ENCODE measurements around the gene ACTN1. TPM values are rescaled to one million over a fixed set of nuclear protein-coding genes. Genes with fewer than 3 reads are reported as not detected.
"Not testable (repeated sequence)": the region's sequence is repeated elsewhere in the genome, so short reads cannot be mapped to it uniquely, and the experiment has no call there.

Gene ACTN1
- total RNA-seq, 2 experiments from 2014 or later = 51.4 to 56.1 TPM

DNA sequence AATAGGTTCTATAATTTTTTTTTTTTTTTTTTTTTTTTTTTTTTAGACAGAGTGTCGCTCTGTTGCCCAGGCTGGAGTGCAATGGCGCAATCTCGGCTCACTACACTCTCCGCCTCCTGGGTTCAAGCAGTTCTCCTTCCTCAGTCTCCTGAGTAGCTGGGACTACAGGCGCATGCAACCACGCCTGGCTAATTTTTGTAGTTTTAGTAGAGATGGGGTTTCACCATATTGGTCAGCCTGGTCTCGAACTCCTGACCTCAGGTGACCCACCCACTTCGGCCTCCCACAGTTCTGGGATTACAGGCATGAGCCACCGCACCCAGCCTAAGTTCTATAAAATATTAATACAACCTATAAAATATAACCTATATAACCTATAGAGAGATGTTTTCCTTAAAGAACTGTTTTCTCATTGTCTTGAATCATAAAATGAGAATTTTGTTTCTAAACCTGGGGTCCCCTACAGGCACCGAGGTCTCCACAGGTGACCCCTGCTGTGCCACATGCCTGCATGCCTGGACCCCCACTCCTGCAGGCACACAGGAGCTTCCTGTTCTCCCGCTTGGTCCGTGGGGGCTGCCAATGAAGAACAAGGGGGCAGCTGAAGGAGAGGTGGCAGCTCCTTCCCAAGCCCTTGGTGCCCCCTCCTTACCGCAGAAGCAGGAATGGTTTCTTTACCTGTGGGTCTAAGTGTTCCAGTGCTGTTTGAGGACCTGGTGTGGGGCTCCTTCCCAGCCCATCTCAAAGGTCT lies 115.3 kb downstream of the ACTN1 start:
- H3K4me3 Mint-ChIP-seq = no peak overlapping the region
- H3K27me3 Mint-ChIP-seq (ENCODE audit: low read depth) = no peaks in the 10 kb centered on the region
- H3K27ac Mint-ChIP-seq = no peak overlapping the region
- H3K9me3 Mint-ChIP-seq (ENCODE audit: insufficient read depth) = peaks cover 10% of the 10 kb centered on the region
- CTCF ChIA-PET = interaction anchor here (0.6 to 6.1 kb wide), 27 partner anchors 10 to 983 kb away, joined by 3 to 81 read pairs (median 4); no protein-coding TSS in a partner anchor
- H3K4me1 Mint-ChIP-seq (ENCODE audit: low read depth) = peaks cover 2% of the 10 kb centered on the region
- POLR2A ChIA-PET = no interaction called here
- no peak for DNase-seq
- no peak for ATAC-seq
- H3K36me3 Mint-ChIP-seq (ENCODE audit: low read depth) = peaks cover 8% of the 10 kb centered on the region

GRCh38 chr14:68862954-68863594 lies 116.0 kb downstream of the ACTN1 start:
- H3K36me3 Mint-ChIP-seq (ENCODE audit: low read depth) = peaks cover 8% of the 10 kb centered on the region
- ATAC-seq = peak; percentile 67

GRCh38 chr14:68860771-68861170 lies 118.3 kb downstream of the ACTN1 start:
- Mint-ChIP-seq H3K36me3 (ENCODE audit: low read depth) (peaks cover 8% of the 10 kb centered on the region), H3K27ac (no peak overlapping the region), H3K4me3 (no peak overlapping the region), H3K27me3 (ENCODE audit: low read depth) (no peaks in the 10 kb centered on the region), H3K9me3 (ENCODE audit: insufficient read depth) (peaks cover 10% of the 10 kb centered on the region), H3K4me1 (ENCODE audit: low read depth) (peaks cover 2% of the 10 kb centered on the region)
- ChIA-PET POLR2A (no interaction called here), CTCF (interaction anchor here (6.1 kb wide), 1 partner anchor 247 kb away, joined by 81 read pairs; no protein-coding TSS in a partner anchor)
- no peak for ATAC-seq
- no peak for DNase-seq

More at GRCh38 chr14:68862954-68863594, 116.0 kb downstream of the ACTN1 start:
- peak; percentile 84 for DNase-seq
- H3K27ac Mint-ChIP-seq = no peak overlapping the region
- H3K27me3 Mint-ChIP-seq (ENCODE audit: low read depth) = no peaks in the 10 kb centered on the region
- H3K4me1 Mint-ChIP-seq (ENCODE audit: low read depth) = peaks cover 2% of the 10 kb centered on the region
- H3K9me3 Mint-ChIP-seq (ENCODE audit: insufficient read depth) = peaks cover 10% of the 10 kb centered on the region
- ChIA-PET CTCF (interaction anchor here (0.6 to 6.1 kb wide), 39 partner anchors 8 to 982 kb away, joined by 3 to 81 read pairs (median 4); no protein-coding TSS in a partner anchor), POLR2A (no interaction called here)
- H3K4me3 Mint-ChIP-seq = no peak overlapping the region

GRCh38 chr14:68857516-68858070 lies 121.5 kb downstream of the ACTN1 start:
- Mint-ChIP-seq H3K4me3 (no peak overlapping the region), H3K9me3 (ENCODE audit: insufficient read depth) (no peaks in the 10 kb centered on the region), H3K36me3 (ENCODE audit: low read depth) (no peaks in the 10 kb centered on the region), H3K27me3 (ENCODE audit: low read depth) (no peaks in the 10 kb centered on the region), H3K27ac (no peak overlapping the region), H3K4me1 (ENCODE audit: low read depth) (peaks cover 9% of the 10 kb centered on the region)
- ChIA-PET POLR2A (no interaction called here), CTCF (no interaction called here)
- ATAC-seq (no peak), DNase-seq (no peak)

- ChIA-PET CTCF (no interaction called here), POLR2A (no interaction called here)
- Mint-ChIP-seq H3K9me3 (ENCODE audit: insufficient read depth) (no peaks in the 10 kb centered on the region), H3K27me3 (ENCODE audit: low read depth) (no peaks in the 10 kb centered on the region), H3K4me3 (no peak overlapping the region), H3K4me1 (ENCODE audit: low read depth) (peaks cover 9% of the 10 kb centered on the region), H3K36me3 (ENCODE audit: low read depth) (no peaks in the 10 kb centered on the region), H3K27ac (no peak overlapping the region)
- no peak for ATAC-seq
- no peak for DNase-seq
These were observed 122.5 kb downstream of the ACTN1 start for GRCh38 chr14:68856572-68856971.

GRCh38 chr14:68854421-68854820 lies 124.7 kb downstream of the ACTN1 start:
- Mint-ChIP-seq H3K4me1 (ENCODE audit: low read depth) (peaks cover 9% of the 10 kb centered on the region), H3K36me3 (ENCODE audit: low read depth) (no peaks in the 10 kb centered on the region), H3K27ac (no peak overlapping the region), H3K9me3 (ENCODE audit: insufficient read depth) (no peaks in the 10 kb centered on the region), H3K27me3 (ENCODE audit: low read depth) (no peaks in the 10 kb centered on the region), H3K4me3 (no peak overlapping the region)
- ATAC-seq = no peak
- CTCF ChIA-PET = no interaction called here
- POLR2A ChIA-PET = no interaction called here
- peak; percentile 21 for DNase-seq

DNA sequence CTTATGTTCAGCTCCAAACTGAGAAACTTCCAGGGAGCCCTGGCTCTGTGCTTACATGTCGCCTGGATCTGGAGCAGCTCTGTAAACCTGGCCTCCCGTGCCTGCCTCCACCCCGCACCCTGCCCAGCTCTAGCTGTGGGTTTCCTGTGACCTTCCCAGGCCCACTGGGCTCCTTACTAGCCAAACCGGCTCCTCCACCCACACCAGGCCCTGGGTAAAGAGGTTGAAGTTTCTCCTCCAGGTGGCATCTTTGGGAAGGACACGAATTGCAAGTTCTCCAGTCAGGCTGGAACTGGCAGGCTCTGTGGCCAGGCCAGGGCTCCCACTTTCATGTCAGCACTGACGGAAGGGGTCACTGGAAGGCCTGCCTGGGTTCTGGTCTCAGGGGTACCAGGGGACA lies 125.4 kb downstream of the ACTN1 start:
- Mint-ChIP-seq H3K36me3 (ENCODE audit: low read depth) (no peaks in the 10 kb centered on the region), H3K27me3 (ENCODE audit: low read depth) (no peaks in the 10 kb centered on the region), H3K4me1 (ENCODE audit: low read depth) (peaks cover 9% of the 10 kb centered on the region), H3K4me3 (no peak overlapping the region), H3K27ac (no peak overlapping the region), H3K9me3 (ENCODE audit: insufficient read depth) (no peaks in the 10 kb centered on the region)
- CTCF ChIA-PET = interaction anchor here (0.6 to 1.7 kb wide), 2 partner anchors 10 to 64 kb away, joined by 3 to 10 read pairs; no protein-coding TSS in a partner anchor
- POLR2A ChIA-PET = no interaction called here
- DNase-seq (no peak), ATAC-seq (no peak)

DNA sequence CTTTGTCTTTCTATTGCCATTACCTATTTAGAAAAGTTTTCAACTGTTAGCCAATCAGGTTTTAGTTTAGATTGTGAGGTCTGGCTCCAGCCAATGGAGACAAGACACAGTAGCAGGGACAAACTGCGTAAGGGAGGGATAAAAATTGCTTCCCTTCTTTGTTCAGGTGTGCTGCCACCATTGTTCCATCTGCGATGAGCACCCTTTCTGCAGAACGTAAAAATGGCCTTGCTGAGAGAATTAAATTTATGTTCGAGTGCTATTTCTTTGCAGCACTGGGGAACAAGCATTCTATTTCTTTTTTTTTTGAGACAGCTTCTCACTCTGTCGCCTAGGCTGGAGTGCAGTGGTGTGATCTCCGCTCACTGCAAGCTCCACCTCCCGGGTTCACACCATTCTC lies 126.6 kb downstream of the ACTN1 start:
- CTCF ChIA-PET = interaction anchor here (1.7 kb wide), 1 partner anchor 8 kb away, joined by 10 read pairs; no protein-coding TSS in a partner anchor
- DNase-seq; ATAC-seq; H3K27ac Mint-ChIP-seq; H3K36me3 Mint-ChIP-seq (ENCODE audit: low read depth); H3K4me1 Mint-ChIP-seq (ENCODE audit: low read depth); H3K4me3 Mint-ChIP-seq; H3K27me3 Mint-ChIP-seq (ENCODE audit: low read depth); POLR2A ChIA-PET; H3K9me3 Mint-ChIP-seq (ENCODE audit: insufficient read depth): not testable (repeated sequence)

DNA sequence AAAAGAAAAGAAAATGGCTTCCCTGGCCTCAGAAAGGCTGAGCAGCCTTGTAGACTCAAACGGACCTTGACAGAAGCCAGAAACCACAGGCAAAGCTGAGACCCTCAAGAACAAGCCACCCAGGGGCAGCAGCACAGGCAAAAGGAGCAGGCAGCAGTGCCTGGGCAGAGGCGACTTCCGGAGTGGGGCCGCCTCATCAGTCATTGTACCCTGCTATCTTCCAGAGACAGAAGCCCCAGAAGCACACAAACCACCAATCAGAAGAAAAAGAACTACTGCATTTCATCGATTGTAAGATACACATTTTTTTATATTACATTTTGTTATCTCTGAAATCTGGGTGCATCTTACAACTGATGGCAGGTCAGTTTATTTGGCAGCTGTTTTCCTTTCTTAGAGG lies 128.0 kb downstream of the ACTN1 start:
- no peaks in the 10 kb centered on the region for H3K27me3 Mint-ChIP-seq (ENCODE audit: low read depth)
- H3K27ac Mint-ChIP-seq = no peak overlapping the region
- H3K9me3 Mint-ChIP-seq (ENCODE audit: insufficient read depth) = no peaks in the 10 kb centered on the region
- no peak overlapping the region for H3K4me3 Mint-ChIP-seq
- no peak for DNase-seq
- no peaks in the 10 kb centered on the region for H3K36me3 Mint-ChIP-seq (ENCODE audit: low read depth)
- POLR2A ChIA-PET = no interaction called here
- ATAC-seq = no peak
- H3K4me1 Mint-ChIP-seq (ENCODE audit: low read depth) = peaks cover 9% of the 10 kb centered on the region
- CTCF ChIA-PET = no interaction called here

DNA sequence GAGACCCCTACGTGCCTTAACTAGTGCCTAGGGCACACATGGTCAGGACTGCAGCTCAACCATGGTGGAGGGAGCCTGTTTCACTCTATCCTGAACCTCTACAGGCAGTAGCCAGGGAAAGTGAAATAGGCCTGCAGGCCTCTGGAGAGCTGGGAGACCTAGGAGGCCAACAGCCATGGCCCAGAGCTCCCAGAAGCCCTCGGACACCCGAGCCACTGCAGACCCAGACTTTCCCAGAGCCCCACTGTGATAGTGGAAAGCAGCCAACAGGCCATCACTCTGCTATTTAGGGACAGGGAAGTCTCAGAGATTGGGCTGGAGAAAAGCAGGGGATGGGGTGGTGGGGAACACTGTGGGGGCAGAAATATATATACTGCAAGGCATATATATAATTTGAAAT lies 129.7 kb downstream of the ACTN1 start:
- Mint-ChIP-seq H3K4me3 (no peak overlapping the region), H3K36me3 (ENCODE audit: low read depth) (no peaks in the 10 kb centered on the region), H3K4me1 (ENCODE audit: low read depth) (peaks cover 3% of the 10 kb centered on the region), H3K9me3 (ENCODE audit: insufficient read depth) (no peaks in the 10 kb centered on the region), H3K27me3 (ENCODE audit: low read depth) (no peaks in the 10 kb centered on the region), H3K27ac (no peak overlapping the region)
- ChIA-PET CTCF (interaction anchor here (1.1 to 1.3 kb wide), 3 partner anchors 13 to 280 kb away, joined by 3 to 4 read pairs (median 3); no protein-coding TSS in a partner anchor), POLR2A (no interaction called here)
- no peak for DNase-seq
- no peak for ATAC-seq

- no peak overlapping the region for H3K4me3 Mint-ChIP-seq
- POLR2A ChIA-PET = no interaction called here
- H3K27me3 Mint-ChIP-seq (ENCODE audit: low read depth) = no peaks in the 10 kb centered on the region
- CTCF ChIA-PET = interaction anchor here (1.1 to 1.3 kb wide), 2 partner anchors 15 to 59 kb away, joined by 3 to 4 read pairs; no protein-coding TSS in a partner anchor
- no peaks in the 10 kb centered on the region for H3K9me3 Mint-ChIP-seq (ENCODE audit: insufficient read depth)
- no peak for ATAC-seq
- peaks cover 7% of the 10 kb centered on the region for H3K4me1 Mint-ChIP-seq (ENCODE audit: low read depth)
- H3K36me3 Mint-ChIP-seq (ENCODE audit: low read depth) = no peaks in the 10 kb centered on the region
- peak; percentile 1 for DNase-seq
- H3K27ac Mint-ChIP-seq = no peak overlapping the region
These were observed 130.8 kb downstream of the ACTN1 start for GRCh38 chr14:68848253-68848652.

DNA sequence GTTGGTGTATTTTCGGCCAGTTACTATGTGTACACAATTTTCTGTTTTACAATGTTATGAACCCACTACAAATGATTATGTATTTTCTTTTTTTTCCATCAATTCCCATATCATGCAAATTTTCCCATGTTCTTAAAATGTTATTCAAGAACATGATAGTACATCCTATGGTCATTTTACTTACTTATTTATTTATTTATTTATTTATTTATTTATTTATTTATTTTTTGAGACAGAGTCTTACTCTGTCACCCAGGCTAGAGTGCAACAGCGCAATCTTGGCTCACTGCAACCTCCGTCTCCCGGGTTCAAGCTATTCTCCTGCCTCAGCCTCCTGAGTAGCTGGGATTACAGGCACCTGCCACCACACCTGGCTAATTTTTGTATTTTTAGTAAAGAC lies 131.5 kb downstream of the ACTN1 start:
- DNase-seq; ATAC-seq; H3K36me3 Mint-ChIP-seq (ENCODE audit: low read depth); H3K4me1 Mint-ChIP-seq (ENCODE audit: low read depth); H3K27ac Mint-ChIP-seq; H3K9me3 Mint-ChIP-seq (ENCODE audit: insufficient read depth); H3K4me3 Mint-ChIP-seq; H3K27me3 Mint-ChIP-seq (ENCODE audit: low read depth); POLR2A ChIA-PET; CTCF ChIA-PET: not testable (repeated sequence)

Data from activated CD8-positive, alpha-beta T cell treated with anti-CD3 and anti-CD28 coated beads, Interleukin-2, amount 10 ng/mL, durations not matched to agents 7 days and 5 days (primary cell).